Stimulated activated CD8-positive, alpha-beta memory T cell treated with anti-CD3 and anti-CD28 coated beads, Interleukin-12 subunit alpha, Interleukin-12 subunit beta, amount 100 ng/mL, for 4 hours (primary cell): Measurements from ENCODE around the gene CDKAL1.
A peak's percentile ranks its signal among the peaks of the same experiment; 100 is the strongest.
"Not testable (repeated sequence)": the region's sequence is repeated elsewhere in the genome, so short reads cannot be mapped to it uniquely, and the experiment has no call there.

Source experiments
- DNase-seq: peaks from one replicate; pipeline ENCODE4 v3.0.0-alpha.2; 2020; ENCODE audit warnings: low read depth

The CDKAL1 gene

DNA sequence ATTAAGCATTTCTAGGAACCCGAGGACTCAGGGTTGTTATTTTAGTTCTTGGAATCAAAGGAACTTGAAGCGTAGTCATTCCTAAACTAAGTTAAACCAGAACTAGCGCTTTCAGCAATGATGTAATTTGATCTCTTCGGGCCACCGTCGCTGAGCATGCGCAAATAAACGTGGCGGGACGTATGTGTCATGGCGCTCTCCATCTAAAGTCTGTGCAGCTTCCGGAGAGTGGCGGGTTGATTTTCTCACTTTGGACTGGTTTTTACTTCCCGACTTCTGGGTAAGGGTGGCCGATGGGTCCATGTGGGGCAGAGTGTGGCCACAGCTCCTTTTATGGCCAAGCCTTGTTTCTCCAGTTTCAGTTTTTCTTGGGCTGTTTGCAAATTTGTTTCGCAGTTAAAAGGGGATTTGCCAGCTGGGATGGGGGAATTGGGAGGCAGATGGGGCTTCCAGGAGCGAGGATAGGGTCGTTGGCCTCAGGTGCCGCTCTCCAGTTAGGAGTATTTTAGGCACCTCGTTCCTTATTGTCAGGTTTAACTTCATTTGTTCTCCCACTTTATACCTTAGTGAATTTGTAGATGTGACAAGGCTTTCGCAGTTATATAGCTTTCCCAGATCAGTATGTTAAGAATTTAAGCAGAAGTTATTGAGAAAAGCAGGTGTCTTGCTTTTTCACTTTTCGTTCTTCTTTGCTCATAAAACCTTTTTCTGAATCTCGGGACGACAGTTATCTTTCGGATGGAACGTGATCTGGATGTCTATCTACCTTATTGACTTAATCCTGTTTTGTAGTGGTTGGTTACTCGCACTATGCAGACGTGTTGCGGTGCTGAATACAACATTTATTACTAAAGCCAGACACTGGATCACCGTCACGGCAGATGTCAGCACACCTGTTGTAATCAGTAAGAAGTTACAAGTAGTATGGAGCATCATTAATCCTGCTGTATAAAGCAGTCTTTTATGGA is at the start of gene CDKAL1:
Gene CDKAL1 (plus strand): TSS at position 163 of the 968 bp plus-strand sequence. CDS start 11,894 bp downstream, outside the sequence.
- DNase-seq, result peak; percentile 76

DNA sequence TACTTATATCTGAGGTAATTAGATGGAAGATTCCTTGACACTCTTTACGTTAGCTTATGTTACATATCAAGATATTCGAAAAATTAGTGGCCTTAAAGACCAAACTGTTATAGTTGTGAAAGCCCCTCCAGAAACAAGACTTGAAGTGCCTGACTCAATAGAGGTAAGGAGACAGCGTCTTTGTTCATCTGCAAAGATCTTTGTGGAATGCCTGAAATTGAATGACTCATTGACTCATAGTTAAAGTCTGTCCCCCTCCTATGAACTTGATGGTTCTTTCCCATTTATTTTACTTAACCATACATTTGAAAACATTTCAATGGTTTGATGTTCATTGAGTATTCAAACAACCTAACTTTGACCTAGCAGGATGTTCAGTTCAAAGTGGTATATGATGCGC is 47.6 kb upstream of the CDKAL1 start:
- DNase-seq, result no peak

DNA sequence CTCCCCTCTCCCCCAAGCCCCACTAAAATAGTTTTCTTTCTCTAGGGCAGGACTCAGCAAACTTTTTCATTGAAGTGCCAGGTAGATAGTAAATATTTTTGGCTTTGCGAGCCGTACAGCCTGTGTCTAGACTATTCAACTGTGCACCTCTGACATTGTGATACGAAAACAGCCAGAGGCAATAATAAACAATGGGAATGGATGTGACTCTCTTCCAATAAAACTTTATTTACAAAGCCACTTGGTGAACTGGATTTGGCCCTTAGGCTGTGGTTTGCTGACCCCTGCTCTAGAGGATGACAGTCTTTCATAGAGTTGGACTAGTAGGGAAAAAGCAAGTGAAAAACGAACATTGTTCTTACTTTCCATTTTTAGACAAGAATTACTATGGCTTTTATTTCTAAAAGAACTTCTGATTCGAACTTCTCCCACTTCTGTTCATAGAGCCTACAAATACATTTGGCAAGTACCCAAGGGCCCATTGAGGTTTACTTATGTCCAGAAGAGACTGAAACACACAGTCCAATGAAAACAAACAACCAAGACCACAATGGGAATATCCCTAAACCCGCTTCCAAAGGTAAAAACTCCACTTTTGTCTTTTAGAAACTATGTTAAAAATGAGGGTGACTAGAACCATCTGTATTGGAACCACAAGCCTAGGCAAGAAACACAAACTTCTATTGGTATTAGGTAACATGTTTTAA is 46.4 kb upstream of the CDKAL1 start:
- DNase-seq, result no peak

DNA sequence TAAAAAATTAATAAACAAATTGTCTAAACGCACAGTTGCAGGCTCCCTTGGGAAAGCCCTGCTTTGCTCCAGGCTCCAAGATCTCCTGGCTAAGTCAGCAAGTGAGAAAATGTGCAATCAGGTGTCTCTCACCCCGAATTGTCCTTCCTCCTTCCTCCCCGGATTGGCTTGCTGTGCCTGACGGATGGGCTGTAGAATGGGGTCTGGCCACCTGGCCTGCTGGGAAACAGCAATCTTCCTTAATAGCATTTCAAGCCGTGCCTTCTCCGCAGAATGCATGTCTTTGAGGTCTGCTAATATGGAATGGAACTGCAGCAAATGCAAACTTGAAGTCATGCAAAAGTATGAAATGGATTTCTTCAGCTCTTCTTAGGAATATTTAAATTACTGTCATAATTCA is 43.7 kb upstream of the CDKAL1 start:
- no peak for DNase-seq

DNA sequence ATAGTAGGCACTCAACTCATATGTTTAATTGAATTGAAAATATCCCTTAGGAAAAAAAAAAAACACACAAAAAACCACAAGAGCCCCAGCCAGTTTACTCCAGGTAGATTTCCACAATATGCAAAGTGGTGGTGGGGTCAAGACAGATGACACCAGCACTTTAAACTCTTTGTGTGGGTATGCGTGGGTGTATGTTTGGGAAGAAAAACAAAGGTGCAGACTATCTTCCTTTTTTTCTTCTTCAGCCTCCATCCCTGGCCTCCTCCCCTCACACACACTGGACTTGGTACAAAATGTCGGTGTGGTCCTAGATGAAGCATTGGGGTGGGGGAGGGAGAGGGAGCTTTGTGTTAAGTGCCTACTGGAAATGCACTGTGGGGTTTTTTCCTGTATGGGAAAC is 42.2 kb upstream of the CDKAL1 start:
- no peak for DNase-seq

DNA sequence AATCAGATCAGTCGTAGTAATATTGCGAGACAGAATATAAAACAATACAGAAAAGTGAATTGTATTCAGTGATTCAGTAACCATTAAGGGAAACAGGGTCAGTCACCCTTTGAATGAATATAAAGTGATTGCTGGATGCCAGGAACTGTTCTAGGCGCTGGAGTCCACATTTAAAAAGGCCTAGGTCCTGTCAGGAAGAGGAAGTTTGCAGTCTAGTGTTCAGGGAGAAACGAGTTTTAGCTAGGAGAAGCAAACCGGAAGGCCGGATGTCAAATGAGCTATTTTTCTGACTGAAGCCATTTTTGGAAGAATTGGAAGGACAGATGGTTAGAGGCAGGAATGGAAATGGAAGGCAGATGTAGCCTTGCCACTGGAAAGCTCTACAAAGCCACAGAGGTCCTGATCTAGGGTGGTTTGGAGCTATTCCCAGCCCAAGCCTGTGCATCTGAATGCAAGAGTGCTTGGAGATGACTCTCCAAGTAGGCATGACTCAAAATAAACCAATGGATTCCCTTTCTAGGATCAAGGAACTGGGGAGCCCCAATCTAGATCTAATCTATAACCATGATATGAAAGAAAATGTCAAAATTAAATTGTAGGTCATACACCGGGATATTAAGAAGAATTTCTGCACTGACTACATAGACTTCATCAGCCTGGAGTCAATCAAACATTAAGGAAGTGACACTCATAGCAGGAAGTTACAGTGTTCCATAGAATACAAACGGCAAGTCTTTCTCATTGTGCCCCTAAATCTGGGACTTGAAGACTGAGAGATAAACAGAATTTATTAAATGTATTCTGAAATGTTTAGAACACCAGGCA is 36.8 kb upstream of the CDKAL1 start:
- no peak for DNase-seq

DNA sequence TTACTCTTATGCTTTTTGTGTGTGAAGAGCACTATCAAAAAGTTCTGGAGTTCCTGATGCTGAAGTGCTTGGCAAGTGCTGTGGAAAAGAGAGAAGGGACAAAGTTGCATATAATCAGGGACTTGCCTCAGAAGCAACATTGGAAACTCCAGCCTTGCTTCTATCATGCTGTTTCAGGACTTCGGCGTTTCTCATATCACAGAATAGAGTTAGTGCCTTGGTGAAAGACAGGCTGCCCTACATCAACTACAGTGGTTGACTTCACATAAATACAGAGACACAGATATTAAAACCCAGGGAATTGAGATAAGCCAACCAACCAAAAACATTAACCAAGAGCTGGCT is 36.2 kb upstream of the CDKAL1 start:
- no peak for DNase-seq

DNA sequence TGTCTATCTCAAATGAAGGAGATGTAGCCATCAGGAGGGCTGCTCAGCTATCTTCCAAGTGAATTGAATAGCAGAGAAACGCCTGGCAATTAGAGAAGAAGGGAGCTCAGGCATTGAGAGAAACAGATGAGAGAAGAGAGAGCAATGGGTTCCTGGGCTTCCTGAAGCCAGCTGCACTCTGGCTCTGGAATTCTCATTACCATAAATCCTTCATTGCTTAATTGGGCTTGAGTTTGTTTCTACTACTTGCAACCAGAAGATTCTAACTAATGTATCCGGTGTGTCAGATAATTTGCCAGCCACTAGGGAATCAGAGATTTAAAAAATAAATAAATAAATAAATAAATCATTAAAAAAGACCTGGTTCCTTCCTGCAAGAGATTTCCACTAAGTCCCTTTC is 25.0 kb upstream of the CDKAL1 start:
- DNase-seq, result no peak

DNA sequence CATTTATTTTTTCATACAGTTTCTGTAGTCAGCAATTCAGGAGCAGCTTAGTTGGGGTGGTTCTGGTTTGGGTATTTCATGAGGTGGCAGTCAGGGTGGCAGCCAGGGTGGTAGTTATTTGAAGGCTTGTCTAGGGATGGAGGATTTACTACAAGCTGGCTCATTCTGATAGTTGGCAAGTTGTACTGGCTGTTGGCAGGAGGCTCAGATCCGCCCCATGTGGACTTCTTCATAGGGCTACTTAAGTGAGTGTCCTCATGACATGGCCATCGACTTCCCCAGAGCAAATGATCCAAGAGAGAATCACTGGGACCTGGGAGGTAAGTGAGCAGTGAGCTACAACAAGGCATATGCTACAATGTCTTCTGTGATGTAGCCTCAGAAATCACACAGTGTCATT is 22.4 kb upstream of the CDKAL1 start:
- no peak for DNase-seq

DNA sequence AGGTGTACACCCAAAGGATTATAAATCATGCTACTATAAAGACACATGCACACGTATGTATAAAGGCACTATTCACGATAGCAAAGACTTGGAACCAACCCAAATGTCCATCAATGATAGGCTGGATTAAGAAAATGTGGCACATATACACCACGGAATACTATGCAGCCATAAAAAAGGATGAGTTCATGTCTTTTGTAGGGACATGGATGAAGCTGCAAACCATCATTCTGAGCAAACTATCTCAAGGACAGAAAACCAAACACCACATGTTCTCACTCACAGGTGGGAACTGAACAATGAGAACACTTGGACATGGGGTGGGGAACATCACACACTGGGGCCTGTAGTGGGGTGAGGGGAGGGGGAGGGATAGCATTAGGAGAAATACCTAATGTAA is 9.0 kb upstream of the CDKAL1 start:
- not testable (repeated sequence) for DNase-seq

DNA sequence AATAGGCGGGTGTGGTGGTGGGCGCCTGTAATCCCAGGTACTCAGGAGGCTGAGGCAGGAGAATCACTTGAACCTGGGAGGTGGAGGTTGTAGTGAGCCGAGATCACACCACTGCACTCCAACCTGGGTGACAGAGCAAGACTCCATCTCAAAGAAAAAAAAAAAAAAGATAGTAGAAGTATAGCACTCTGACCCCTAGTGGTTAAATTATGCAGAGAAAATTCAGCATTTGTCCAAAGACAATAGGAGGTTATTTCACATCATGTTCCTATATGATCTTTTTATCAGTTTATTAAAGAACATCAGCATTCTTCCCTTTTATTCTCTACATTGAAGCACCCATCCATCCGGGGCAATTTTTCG is 5.2 kb upstream of the CDKAL1 start:
- DNase-seq, result not testable (repeated sequence)

DNA sequence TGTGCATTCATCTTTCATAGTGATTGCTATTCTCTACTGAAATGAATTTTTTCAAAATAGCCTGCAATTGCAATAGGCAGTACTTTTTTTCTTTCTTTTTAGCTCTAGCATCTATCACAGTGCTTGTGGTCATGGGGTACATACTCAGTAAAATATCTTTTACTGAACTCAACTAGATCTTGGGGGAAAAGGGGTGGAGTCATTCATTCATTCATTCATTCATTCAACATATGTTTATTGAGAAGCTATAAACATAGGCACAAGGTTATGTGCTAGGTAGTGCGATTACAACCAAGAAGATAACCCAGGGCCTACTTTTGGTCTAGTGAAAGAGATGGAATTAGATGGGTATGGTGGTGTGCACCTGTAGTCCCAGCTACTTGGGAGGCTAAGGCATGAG is 1.4 kb upstream of the CDKAL1 start:
- no peak for DNase-seq

DNA sequence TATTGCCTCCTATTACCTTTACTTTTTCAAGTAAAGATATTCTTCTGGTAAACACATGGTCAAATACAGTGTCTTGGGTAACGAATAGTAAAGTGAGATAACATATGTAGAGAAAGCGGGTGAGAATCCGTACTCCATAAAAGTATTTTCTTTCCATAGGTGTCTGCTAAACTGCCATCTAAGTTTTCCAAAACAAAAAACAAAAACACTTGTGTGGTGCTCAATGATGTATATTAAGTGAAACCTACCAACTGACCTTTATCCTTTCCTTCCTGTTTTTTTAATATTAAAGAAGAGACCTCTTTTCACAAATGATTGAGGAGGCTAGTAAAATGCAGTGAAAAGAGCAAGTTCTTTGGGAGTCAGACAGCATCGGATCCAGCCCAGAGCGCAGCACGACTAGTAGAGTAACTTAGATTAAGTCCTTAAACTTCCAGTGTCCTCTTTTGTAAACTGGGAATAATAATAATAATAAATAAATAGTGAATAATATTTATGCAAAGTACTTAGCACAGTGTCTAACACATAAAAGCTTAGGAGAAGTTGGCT is 437 bp upstream of the CDKAL1 start:
- DNase-seq, result no peak

DNA sequence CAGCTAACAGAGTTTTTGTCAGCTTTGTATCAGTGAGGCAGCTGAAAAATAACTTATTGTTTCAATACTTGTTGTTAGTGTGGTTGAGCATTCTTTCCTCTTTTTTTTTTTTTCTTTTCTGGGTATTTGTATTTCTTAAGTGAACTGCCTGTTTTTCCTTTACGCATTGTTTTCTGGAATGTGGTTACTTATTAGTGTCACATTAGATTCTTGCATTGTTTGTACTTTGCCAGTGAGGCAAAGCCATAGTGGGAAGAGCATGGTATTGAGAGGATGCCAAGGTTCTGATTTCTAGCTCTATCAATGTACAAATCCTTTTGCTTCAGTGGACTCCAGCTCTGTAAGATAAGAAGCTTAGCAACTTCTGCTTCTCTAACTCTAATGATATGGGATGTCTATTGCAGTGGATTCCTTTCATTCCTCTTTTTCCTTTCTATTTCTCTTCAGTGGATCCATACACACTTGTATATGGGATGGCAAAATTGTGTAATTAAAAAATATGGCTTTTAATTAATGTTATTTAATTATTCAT is 3.9 kb downstream of the CDKAL1 start:
- DNase-seq, result no peak

DNA sequence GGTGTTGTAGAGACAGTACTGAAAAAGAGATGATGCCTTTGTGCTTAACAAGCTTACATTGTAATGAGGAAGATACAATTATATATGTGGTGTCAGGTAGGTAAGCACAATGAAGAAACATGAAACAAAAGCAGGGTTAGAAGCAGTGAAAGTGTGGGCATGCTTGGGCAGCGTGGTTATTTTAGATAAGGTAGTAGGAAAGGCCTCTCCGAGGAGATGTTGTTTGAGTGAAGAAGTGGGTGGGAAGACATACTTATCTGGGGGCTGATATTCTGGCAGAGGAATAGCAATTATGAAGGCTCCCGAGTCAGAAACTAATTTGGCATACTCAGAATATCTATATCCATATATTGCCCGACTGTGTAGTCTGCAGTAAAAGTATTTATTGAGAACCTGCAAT is 4.7 kb downstream of the CDKAL1 start:
- DNase-seq, result no peak

DNA sequence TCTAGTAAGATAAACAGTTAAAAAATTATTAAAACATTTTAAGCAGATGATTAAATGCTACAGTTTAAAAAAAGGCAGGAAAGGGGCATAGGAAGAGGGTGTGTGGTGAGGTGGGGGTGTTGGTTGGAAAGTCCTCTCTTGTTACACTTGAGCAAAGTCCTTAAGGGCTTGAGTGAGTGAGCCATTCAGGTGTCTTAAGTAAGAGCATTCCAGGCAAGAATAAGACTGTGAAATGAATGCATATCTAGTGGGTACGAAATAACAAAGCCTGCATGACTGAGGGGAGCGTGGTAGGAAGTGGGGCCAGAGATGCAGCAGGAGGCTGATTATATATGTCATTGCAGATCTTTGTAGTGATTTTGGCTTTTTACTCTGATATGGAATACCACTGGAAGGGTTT is 5.1 kb downstream of the CDKAL1 start:
- no peak for DNase-seq

DNA sequence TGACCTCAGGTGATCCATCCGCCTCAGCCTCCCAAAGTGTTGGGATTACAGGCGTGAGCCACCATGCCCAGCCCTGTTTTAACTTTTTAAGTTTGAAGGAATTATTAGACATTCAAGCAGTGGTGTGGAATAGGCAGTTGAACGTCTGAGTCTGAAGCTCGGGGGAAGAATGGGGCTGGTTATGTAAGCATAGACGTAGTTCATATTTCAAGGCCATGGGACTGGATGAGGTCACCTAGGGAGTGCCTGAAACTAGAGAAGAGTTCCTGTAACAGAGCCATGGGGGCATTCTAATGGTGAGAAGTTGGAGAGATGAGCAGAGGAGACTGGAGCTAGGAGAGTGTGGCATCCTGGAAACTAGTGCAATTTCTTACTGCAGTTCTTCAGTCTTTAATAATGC is 6.4 kb downstream of the CDKAL1 start:
- DNase-seq, result no peak

DNA sequence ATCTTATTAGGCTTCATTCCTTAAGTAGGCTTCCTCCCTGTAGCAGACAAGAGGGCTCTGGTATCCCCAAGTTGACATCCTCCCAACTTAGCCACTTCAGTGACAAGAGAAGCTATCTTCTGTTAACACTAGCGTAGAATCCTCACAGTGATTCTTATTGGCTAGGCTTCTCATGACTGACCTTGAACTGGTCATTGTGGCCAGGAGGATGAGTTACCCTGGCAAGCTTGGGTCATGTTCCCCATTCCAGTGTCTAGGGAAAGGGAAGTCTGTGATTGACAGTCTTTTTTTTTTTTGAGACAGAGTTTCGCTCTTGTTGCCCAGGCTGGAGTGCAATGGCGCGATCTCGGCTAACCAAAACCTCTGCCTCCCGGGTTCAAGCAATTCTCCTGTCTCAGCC is 7.1 kb downstream of the CDKAL1 start:
- no peak for DNase-seq

DNA sequence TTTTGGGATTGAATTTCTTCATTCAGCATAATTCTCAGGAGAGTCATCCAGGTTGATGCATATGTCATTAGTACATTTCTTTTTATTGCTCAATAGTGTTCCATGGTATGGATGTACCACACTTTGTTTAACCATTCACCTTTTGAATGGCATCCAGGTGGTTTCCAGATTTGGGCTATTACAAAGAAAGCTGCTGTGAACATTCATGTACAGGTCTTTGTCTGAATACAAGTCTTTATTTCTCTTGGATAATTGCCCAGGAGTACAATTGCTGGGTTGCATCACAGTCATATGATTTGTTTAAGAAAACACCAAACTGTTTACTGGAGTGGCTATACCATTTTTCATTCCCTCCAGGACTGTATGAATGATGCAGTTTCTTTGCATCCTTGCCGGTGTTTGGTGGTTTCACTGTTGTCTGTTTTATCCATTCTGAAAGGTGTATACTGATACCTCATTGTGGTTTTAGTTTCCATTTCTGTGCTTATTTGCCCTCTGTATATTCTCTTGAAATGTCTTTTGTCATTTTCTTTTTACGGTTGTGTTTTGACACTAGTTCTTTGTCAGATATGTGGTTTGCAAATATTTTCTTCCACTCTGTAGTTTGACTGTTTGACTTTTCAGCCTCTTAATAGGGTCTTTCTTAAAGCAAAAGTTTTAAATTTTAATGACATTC is 8.8 kb downstream of the CDKAL1 start:
- no peak for DNase-seq

DNA sequence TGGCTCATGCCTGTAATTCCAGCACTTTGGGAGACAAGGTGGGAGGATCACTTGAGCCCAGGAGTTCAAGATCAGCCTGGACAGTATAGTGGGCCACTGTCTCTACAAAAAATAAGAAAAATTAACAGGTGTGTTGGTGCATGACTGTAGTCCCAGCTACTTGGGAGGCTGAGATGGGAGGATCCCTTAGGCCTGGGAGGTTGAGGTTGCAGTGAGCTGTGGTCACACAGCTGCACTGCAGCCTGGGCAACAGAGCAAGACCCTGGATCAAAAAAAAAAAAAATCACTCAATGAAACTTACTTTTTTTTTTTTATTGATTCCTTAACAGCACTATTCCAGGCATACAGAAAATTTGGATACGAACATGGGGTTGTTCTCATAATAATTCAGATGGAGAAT is 14.0 kb downstream of the CDKAL1 start:
- DNase-seq, result no peak

DNA sequence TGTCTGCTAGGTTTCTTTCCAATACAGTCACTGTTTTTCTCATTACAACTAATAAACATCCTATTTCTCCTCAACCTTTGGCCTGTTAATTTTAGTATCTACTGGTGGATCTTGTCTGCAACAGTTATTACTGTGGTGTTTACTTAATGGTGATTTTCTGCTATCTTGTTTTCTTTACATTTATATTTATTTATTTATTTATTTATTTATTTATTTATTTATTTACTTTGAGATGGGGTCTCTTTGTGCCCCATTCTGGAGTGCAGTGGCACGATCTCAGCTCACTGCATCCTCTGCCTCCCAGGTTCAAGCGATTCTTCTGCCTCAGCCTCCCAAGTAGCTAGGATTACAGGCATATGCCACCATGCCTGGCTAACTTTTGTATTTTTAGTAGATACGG is 15.1 kb downstream of the CDKAL1 start:
- not testable (repeated sequence) for DNase-seq

DNA sequence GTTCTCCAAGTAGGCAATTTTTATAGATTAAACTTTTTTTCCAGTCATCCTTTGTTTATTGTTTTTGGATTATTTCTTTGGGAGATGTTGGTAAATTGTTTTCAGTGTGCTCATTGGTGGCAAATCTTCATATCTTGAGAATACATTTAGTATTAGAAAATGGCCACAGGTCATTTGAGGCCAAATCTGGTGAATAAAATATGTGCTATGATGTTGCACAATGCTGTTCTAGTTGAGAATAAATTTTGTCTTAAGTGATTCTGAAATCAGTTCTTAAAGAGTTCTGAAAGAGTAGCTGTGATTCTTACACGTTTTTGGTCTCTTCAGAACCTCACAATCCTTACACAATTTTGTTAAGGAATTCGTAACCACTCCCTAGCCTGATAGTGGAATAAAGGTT is 20.1 kb downstream of the CDKAL1 start:
- no peak for DNase-seq
